ENCODE data around the gene DTX4. TPM values are rescaled to one million over a fixed set of nuclear protein-coding genes. Genes with fewer than 3 reads are reported as not detected.

Gene DTX4
- total RNA-seq, 1 experiment from 2014 or later = 4.9 TPM

DNA sequence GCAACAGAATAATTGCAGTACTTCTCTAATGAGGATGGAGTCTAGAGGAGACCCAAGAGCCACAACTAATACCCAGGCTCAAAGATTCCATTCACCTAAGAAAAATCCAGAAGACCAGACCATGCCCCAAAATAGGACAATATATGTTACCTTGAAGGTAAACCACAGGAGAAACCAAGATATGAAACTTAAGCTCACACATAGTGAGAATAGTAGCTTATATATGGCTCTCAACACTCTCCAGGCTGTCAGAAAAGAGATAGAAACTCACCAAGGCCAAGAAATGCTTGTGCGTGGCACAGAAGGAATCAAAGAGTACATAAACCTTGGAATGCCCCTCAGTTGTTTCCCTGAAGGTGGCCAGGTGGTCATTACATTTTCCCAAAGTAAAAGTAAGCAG, 20.2 kb upstream of the DTX4 start:
- Histone ChIP-seq H3F3A (ENCODE audit: low read length, unreplicated experiment) (no peaks in the 10 kb centered on the region), H3K9me3 (ENCODE audit: low read length) (no peaks in the 10 kb centered on the region), H2AFZ (ENCODE audit: low read length) (no peak overlapping the region), H3K79me2 (ENCODE audit: low read length) (peaks cover 9% of the 10 kb centered on the region), H3K4me1 (ENCODE audit: insufficient read depth, low read length) (peaks cover 4% of the 10 kb centered on the region), H3K4me2 (ENCODE audit: low read length) (no peak overlapping the region), H3K27ac (ENCODE audit: low read length) (no peak overlapping the region), H3K9me2 (replicated peaks; ENCODE audit: low read length) (no peaks in the 10 kb centered on the region), H3K36me3 (ENCODE audit: low read depth, low read length) (peaks cover 48% of the 10 kb centered on the region), H3K4me3 (ENCODE audit: low read length) (no peak overlapping the region), H3K9ac (ENCODE audit: low read length) (no peak overlapping the region), H4K20me1 (ENCODE audit: low read length) (no peaks in the 10 kb centered on the region), H3K27me3 (ENCODE audit: low read length) (no peaks in the 10 kb centered on the region)
- ATAC-seq = no peak
- no TSS peak for BruUV-seq (replicated peaks)
- ChIA-PET CTCF (no interaction called here), POLR2A (ENCODE audit: unreplicated experiment) (no interaction called here)
- TF ChIP-seq EZH2 (IDR thresholded peaks at IDR 0.05; ENCODE audit: low read length, unreplicated experiment) (no peak), EZH2phosphoT487 (IDR thresholded peaks at IDR 0.05; ENCODE audit: borderline replicate concordance, low read length) (no peak)
- TF ChIP-seq, protein P1, sequence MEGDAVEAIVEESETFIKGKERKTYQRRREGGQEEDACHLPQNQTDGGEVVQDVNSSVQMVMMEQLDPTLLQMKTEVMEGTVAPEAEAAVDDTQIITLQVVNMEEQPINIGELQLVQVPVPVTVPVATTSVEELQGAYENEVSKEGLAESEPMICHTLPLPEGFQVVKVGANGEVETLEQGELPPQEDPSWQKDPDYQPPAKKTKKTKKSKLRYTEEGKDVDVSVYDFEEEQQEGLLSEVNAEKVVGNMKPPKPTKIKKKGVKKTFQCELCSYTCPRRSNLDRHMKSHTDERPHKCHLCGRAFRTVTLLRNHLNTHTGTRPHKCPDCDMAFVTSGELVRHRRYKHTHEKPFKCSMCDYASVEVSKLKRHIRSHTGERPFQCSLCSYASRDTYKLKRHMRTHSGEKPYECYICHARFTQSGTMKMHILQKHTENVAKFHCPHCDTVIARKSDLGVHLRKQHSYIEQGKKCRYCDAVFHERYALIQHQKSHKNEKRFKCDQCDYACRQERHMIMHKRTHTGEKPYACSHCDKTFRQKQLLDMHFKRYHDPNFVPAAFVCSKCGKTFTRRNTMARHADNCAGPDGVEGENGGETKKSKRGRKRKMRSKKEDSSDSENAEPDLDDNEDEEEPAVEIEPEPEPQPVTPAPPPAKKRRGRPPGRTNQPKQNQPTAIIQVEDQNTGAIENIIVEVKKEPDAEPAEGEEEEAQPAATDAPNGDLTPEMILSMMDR (conservative IDR thresholded peaks at IDR 0.05; ENCODE audit: low read depth, low read length) = no peak
- DNase-seq = no peak
- intact Hi-C loops (cut with micrococcal nuclease) = no loop called here

DNA sequence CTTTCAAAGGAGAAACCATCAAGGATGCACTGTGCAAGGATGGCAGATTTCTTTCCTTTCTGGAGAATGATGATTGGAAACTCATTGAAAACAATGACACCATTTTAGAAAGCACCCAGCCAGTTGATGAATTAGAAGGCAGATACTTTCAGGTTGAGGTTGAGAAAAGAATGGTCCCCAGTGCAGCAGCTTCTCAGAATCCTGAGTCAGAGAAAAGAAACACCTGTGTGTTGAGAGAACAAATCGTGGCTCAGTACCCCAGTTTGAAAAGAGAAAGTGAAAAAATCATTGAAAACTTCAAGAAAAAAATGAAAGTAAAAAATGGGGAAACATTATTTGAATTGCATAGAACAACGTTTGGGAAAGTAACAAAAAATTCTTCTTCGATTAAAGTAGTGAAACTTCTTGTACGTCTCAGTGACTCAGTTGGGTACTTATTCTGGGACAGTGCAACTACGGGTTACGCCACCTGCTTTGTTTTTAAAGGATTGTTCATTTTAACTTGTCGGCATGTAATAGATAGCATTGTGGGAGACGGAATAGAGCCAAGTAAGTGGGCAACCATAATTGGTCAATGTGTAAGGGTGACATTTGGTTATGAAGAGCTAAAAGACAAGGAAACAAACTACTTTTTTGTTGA, 19.5 kb upstream of the DTX4 start:
- Histone ChIP-seq H3K27ac (ENCODE audit: low read length) (no peak overlapping the region), H3K27me3 (ENCODE audit: low read length) (no peaks in the 10 kb centered on the region), H3F3A (ENCODE audit: low read length, unreplicated experiment) (no peaks in the 10 kb centered on the region), H3K9me3 (ENCODE audit: low read length) (no peaks in the 10 kb centered on the region), H3K79me2 (ENCODE audit: low read length) (peaks cover 4% of the 10 kb centered on the region; the same call in 1 of the 2 replicates), H2AFZ (ENCODE audit: low read length) (no peak overlapping the region), H3K9ac (ENCODE audit: low read length) (no peak overlapping the region), H3K4me2 (ENCODE audit: low read length) (no peak overlapping the region), H3K4me1 (ENCODE audit: insufficient read depth, low read length) (no peaks in the 10 kb centered on the region), H3K36me3 (ENCODE audit: low read depth, low read length) (peaks cover 41% of the 10 kb centered on the region), H4K20me1 (ENCODE audit: low read length) (no peaks in the 10 kb centered on the region), H3K4me3 (ENCODE audit: low read length) (no peak overlapping the region), H3K9me2 (replicated peaks; ENCODE audit: low read length) (no peaks in the 10 kb centered on the region)
- DNase-seq = no peak
- TF ChIP-seq EZH2 (IDR thresholded peaks at IDR 0.05; ENCODE audit: low read length, unreplicated experiment) = no peak
- TF ChIP-seq, protein P1 (conservative IDR thresholded peaks at IDR 0.05; ENCODE audit: low read depth, low read length) = no peak
- no peak for TF ChIP-seq EZH2phosphoT487 (IDR thresholded peaks at IDR 0.05; ENCODE audit: borderline replicate concordance, low read length)
- TSS peak; percentile 19 for BruUV-seq (replicated peaks)
- CTCF ChIA-PET = no interaction called here
- POLR2A ChIA-PET (ENCODE audit: unreplicated experiment) = no interaction called here
- intact Hi-C loops (cut with micrococcal nuclease) = no loop called here
- no peak for ATAC-seq

DNA sequence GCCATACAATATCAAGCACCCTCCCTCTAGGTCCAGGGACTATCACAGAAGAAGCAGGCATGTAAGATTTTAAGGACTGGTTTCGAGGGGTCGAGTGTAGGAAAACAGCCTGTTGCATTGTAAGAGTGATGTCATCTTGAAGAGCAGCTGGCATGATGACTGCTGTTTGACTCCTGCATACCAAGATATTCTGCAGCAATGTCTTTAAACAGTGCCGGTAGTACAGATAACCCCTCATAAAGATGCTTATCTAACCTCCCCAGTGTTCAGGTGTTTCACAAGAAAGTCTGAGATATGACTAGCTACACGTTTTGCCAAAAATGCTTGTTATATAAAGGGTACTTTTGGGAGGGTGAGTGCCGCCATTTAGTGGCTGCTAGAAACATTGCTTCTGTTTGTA, 17.3 kb upstream of the DTX4 start:
- DNase-seq (peak; percentile 7), ATAC-seq (no peak)
- no peak overlapping the region for H3K27ac ChIP-seq (ENCODE audit: low read length)
- H2AFZ ChIP-seq (ENCODE audit: low read length) = no peak overlapping the region
- CTCF ChIA-PET = interaction anchor here (0.6 kb wide), 1 partner anchor 17 kb away, joined by 3 read pairs; no protein-coding TSS in a partner anchor
- no peaks in the 10 kb centered on the region for H4K20me1 ChIP-seq (ENCODE audit: low read length)
- no peaks in the 10 kb centered on the region for H3K9me3 ChIP-seq (ENCODE audit: low read length)
- POLR2A ChIA-PET (ENCODE audit: unreplicated experiment) = no interaction called here
- H3K9ac ChIP-seq (ENCODE audit: low read length) = no peak overlapping the region
- H3K79me2 ChIP-seq (ENCODE audit: low read length) = no peaks in the 10 kb centered on the region
- no TSS peak for BruUV-seq (replicated peaks)
- H3K4me2 ChIP-seq (ENCODE audit: low read length) = no peak overlapping the region
- H3K27me3 ChIP-seq (ENCODE audit: low read length) = no peaks in the 10 kb centered on the region
- H3K36me3 ChIP-seq (ENCODE audit: low read depth, low read length) = peaks cover 25% of the 10 kb centered on the region
- intact Hi-C loops (cut with micrococcal nuclease) = no loop called here
- H3F3A ChIP-seq (ENCODE audit: low read length, unreplicated experiment) = no peaks in the 10 kb centered on the region
- no peaks in the 10 kb centered on the region for H3K4me1 ChIP-seq (ENCODE audit: insufficient read depth, low read length)
- H3K4me3 ChIP-seq (ENCODE audit: low read length) = no peak overlapping the region
- no peaks in the 10 kb centered on the region for H3K9me2 ChIP-seq (replicated peaks; ENCODE audit: low read length)
- TF ChIP-seq EZH2 (IDR thresholded peaks at IDR 0.05; ENCODE audit: low read length, unreplicated experiment) (no peak), EZH2phosphoT487 (IDR thresholded peaks at IDR 0.05; ENCODE audit: borderline replicate concordance, low read length) (no peak)
- TF ChIP-seq, protein P1 (conservative IDR thresholded peaks at IDR 0.05; ENCODE audit: low read depth, low read length) = no peak
